Endothelial cell of umbilical vein (primary cell): ENCODE data around the gene SAA4.

Experiments used
- CTCF ChIP-seq, 2 donors: IDR thresholded peaks; 1 replicate in 1 of 2; 2 replicates in 1 of 2; pipeline ENCODE4 v1.5.1; 2011; ENCODE audit warnings: low read length in 2 of 2, mild to moderate bottlenecking in 2 of 2, moderate library complexity in 2 of 2, control low read depth in 1 of 2, inconsistent platforms in 1 of 2, low read depth in 1 of 2; ENCODE audit not compliant: insufficient read depth in 1 of 2; ENCODE audit errors: extremely low read depth in 1 of 2
- EZH2 ChIP-seq: IDR thresholded peaks from 2 replicates; pipeline ENCODE4 v1.6.1; 2012; ENCODE audit warnings: borderline replicate concordance, low read depth, mild to moderate bottlenecking, moderate library complexity, low read length, inconsistent platforms; ENCODE audit not compliant: severe bottlenecking

- TF ChIP-seq EZH2 (no peak), CTCF (IDR thresholded peaks at IDR 0.05; ENCODE audit: extremely low read depth in 1 of 2, insufficient read depth in 1 of 2, low read depth in 1 of 2, low read length in 2 of 2) (no peak)
Observed at GRCh38 chr11:18282626-18283025, 46.0 kb upstream of the SAA4 start.
